GM23248 (cell line): ENCODE data around the gene PFKFB4. TPM values are rescaled to one million over a fixed set of nuclear protein-coding genes. Genes with fewer than 3 reads are reported as not detected.

Experiments
- DNase-seq: peaks from one replicate; pipeline ENCODE4 v3.0.0-alpha.2; 2015
- H2AFZ ChIP-seq: fragments of 200-600 bp; sonication (generic); 2 replicates; pipeline ENCODE4 v1.6.1; 2016; ENCODE audit warnings: antibody characterized with exemption
- H3F3A ChIP-seq: fragments of 200-600 bp; sonication (generic); 2 replicates; pipeline ENCODE4 v1.6.1; 2016; ENCODE audit warnings: mild to moderate bottlenecking, antibody characterized with exemption, mixed run types; ENCODE audit not compliant: insufficient read depth
- H3K27ac ChIP-seq: fragments of 200-600 bp; sonication (generic); 2 replicates; pipeline ENCODE4 v1.5.1; 2016; ENCODE audit warnings: mild to moderate bottlenecking
- H3K27me3 ChIP-seq: fragments of 200-600 bp; sonication (generic); replicated peaks from 2 replicates; pipeline ENCODE4 v1.6.1; 2016; ENCODE audit warnings: mild to moderate bottlenecking; ENCODE audit not compliant: insufficient read depth
- H3K36me3 ChIP-seq: fragments of 200-600 bp; sonication (generic); 2 replicates; pipeline ENCODE4 v1.6.1; 2016; ENCODE audit warnings: low read depth, mild to moderate bottlenecking
- H3K4me1 ChIP-seq: fragments of 200-600 bp; sonication (generic); 2 replicates; pipeline ENCODE4 v1.6.1; 2016; ENCODE audit warnings: mild to moderate bottlenecking; ENCODE audit not compliant: insufficient read depth
- H3K4me2 ChIP-seq: fragments of 200-600 bp; sonication (generic); one replicate; pipeline ENCODE4 v1.6.1; 2016; ENCODE audit warnings: mild to moderate bottlenecking; ENCODE audit not compliant: unreplicated experiment
- H3K4me3 ChIP-seq: fragments of 200-600 bp; sonication (generic); 2 replicates; pipeline ENCODE4 v1.5.1; 2016; ENCODE audit warnings: mild to moderate bottlenecking
- H3K79me2 ChIP-seq: fragments of 200-600 bp; sonication (generic); 2 replicates; pipeline ENCODE4 v1.6.1; 2016; ENCODE audit warnings: mild to moderate bottlenecking; ENCODE audit not compliant: insufficient read depth
- H3K9ac ChIP-seq: fragments of 200-600 bp; sonication (generic); 2 replicates; pipeline ENCODE4 v1.6.1; 2016; ENCODE audit warnings: mild to moderate bottlenecking
- H3K9me2 ChIP-seq: fragments of 200-600 bp; sonication (generic); 2 replicates; pipeline ENCODE4 v1.6.1; 2016; ENCODE audit warnings: mixed run types, mild to moderate bottlenecking, moderate library complexity; ENCODE audit not compliant: insufficient read depth
- H3K9me3 ChIP-seq: fragments of 200-600 bp; sonication (generic); one replicate; pipeline ENCODE4 v1.6.1; 2017; ENCODE audit warnings: low read depth
- H4K20me1 ChIP-seq: fragments of 200-600 bp; sonication (generic); 2 replicates; pipeline ENCODE4 v1.6.0; 2016; ENCODE audit not compliant: insufficient read depth
- EZH2 ChIP-seq: fragments of 200-600 bp; sonication (generic); IDR thresholded peaks from 2 replicates; pipeline ENCODE4 v1.6.1; 2018; ENCODE audit warnings: antibody characterized with exemption, mild to moderate bottlenecking; ENCODE audit not compliant: insufficient read depth, poor library complexity, severe bottlenecking
- EZH2phosphoT487 ChIP-seq: fragments of 200-600 bp; sonication (generic); IDR thresholded peaks from 2 replicates; pipeline ENCODE4 v1.6.1; 2018; ENCODE audit warnings: antibody characterized with exemption, moderate library complexity, mild to moderate bottlenecking, low read depth; ENCODE audit not compliant: insufficient read depth
- WGBS, 2 experiments: methylation state at CpG; one replicate each; pipeline ENCODE4 v1.1.6; 2015 to 2017; ENCODE audit warnings: low lambda C conversion rate in 2 of 2, low coverage in 1 of 2; ENCODE audit errors: missing lambda C conversion rate in 2 of 2; 5-methylcytosine and 5-hydroxymethylcytosine counted together
- in situ Hi-C: fragments of 300-500 bp; cut with MboI; formaldehyde crosslinking; loops from 2 replicates; pipeline ENCODE4 v1.15.0; 2020
- polyA plus RNA-seq: library from polyadenylated mRNA; unstranded; fragments of >200 nt; fragmentation: Nextera tagmentation; extraction: Ambion mirVana; gene quantifications from 2 replicates; pipeline ENCODE4 v1.2.1, GENCODE V29; 2016
- total RNA-seq: library from RNA; depleted of rRNA; stranded (reverse); fragments of >200 nt; shearing (Covaris generic); gene quantifications from 2 replicates; pipeline ENCODE4 v1.2.3, GENCODE V29; 2014

PFKFB4 gene
- total and polyA plus RNA-seq, 2 experiments from 2014 or later, result 10.1 to 15.3 TPM

GRCh38 chr3:48568476-48568875 is 11.9 kb upstream of the PFKFB4 start:
- no peaks in the 10 kb centered on the region for H3K9me3 ChIP-seq
- in situ Hi-C loops, result no loop called here
- no peak for DNase-seq
- no peaks in the 10 kb centered on the region for H4K20me1 ChIP-seq
- no peaks in the 10 kb centered on the region for H3K9me2 ChIP-seq
- H3K9ac ChIP-seq, result no peak overlapping the region
- H3K27ac ChIP-seq, result no peak overlapping the region
- H3K36me3 ChIP-seq, result no peaks in the 10 kb centered on the region
- peaks cover 2% of the 10 kb centered on the region; the same call in 1 of the 2 replicates for H3F3A ChIP-seq
- no peak overlapping the region for H3K4me3 ChIP-seq
- no peaks in the 10 kb centered on the region for H3K79me2 ChIP-seq
- H3K27me3 ChIP-seq, result no peaks in the 10 kb centered on the region
- no peak overlapping the region for H3K4me2 ChIP-seq
- TF ChIP-seq EZH2phosphoT487 (no peak), EZH2 (no peak)
- H3K4me1 ChIP-seq, result peaks cover 28% of the 10 kb centered on the region
- 85 to 86% methylated on average over 7 of the region's 7 CpGs for WGBS, 2 experiments
- no peak overlapping the region for H2AFZ ChIP-seq

GRCh38 chr3:48567500-48567899 is 10.9 kb upstream of the PFKFB4 start:
- H3K36me3 ChIP-seq, result no peaks in the 10 kb centered on the region

GRCh38 chr3:48567090-48567489 is 10.5 kb upstream of the PFKFB4 start:
- no peak for TF ChIP-seq EZH2phosphoT487
- TF ChIP-seq EZH2, result no peak
- WGBS, 2 experiments, result 91 to 94% methylated on average over 5 of the region's 5 CpGs
- Histone ChIP-seq H3K27ac (no peak overlapping the region), H3F3A (peaks cover 8% of the 10 kb centered on the region), H3K4me1 (peaks cover 35% of the 10 kb centered on the region), H4K20me1 (no peaks in the 10 kb centered on the region), H3K27me3 (no peaks in the 10 kb centered on the region), H3K79me2 (no peaks in the 10 kb centered on the region), H3K36me3 (no peaks in the 10 kb centered on the region), H3K9ac (no peak overlapping the region), H3K9me2 (no peaks in the 10 kb centered on the region), H2AFZ (no peak overlapping the region), H3K4me3 (no peak overlapping the region), H3K9me3 (no peaks in the 10 kb centered on the region), H3K4me2 (no peak overlapping the region)
- in situ Hi-C loops, result no loop called here
- no peak for DNase-seq

More at GRCh38 chr3:48567500-48567899, 10.9 kb upstream of the PFKFB4 start:
- TF ChIP-seq EZH2, result no peak
- TF ChIP-seq EZH2phosphoT487, result no peak
- WGBS, 2 experiments, result 93 to 94% methylated on average over 11 of the region's 11 CpGs
- no peak overlapping the region for H3K4me2 ChIP-seq
- H3K79me2 ChIP-seq, result no peaks in the 10 kb centered on the region
- H2AFZ ChIP-seq, result no peak overlapping the region
- H3K9me3 ChIP-seq, result no peaks in the 10 kb centered on the region
- in situ Hi-C loops, result no loop called here
- no peaks in the 10 kb centered on the region for H3K27me3 ChIP-seq
- H3K9ac ChIP-seq, result no peak overlapping the region
- peaks cover 8% of the 10 kb centered on the region for H3F3A ChIP-seq
- no peaks in the 10 kb centered on the region for H3K9me2 ChIP-seq
- H3K4me1 ChIP-seq, result peaks cover 35% of the 10 kb centered on the region
- no peaks in the 10 kb centered on the region for H4K20me1 ChIP-seq
- no peak for DNase-seq
- no peak overlapping the region for H3K4me3 ChIP-seq
- no peak overlapping the region for H3K27ac ChIP-seq

- Histone ChIP-seq H3F3A (peaks cover 8% of the 10 kb centered on the region), H3K27ac (peak overlapping the region; percentile 45), H3K4me2 (no peak overlapping the region), H3K36me3 (no peaks in the 10 kb centered on the region), H4K20me1 (no peaks in the 10 kb centered on the region), H3K27me3 (no peaks in the 10 kb centered on the region), H3K9me2 (no peaks in the 10 kb centered on the region), H2AFZ (no peak overlapping the region), H3K9ac (peak overlapping the region; percentile 34; the same call in 1 of the 2 replicates), H3K4me1 (peaks cover 36% of the 10 kb centered on the region), H3K9me3 (no peaks in the 10 kb centered on the region), H3K4me3 (no peak overlapping the region), H3K79me2 (no peaks in the 10 kb centered on the region)
- TF ChIP-seq EZH2phosphoT487 (no peak), EZH2 (no peak)
- DNase-seq, result no peak
- 86 to 92% methylated on average over 8 to 9 of the region's 9 CpGs for WGBS, 2 experiments
- in situ Hi-C loops, result no loop called here
These were observed 9.8 kb upstream of the PFKFB4 start for GRCh38 chr3:48566401-48566760.
